ENCODE measurements around the gene MRPL27. TPM values are rescaled to one million over a fixed set of nuclear protein-coding genes. Genes with fewer than 3 reads are reported as not detected.

The MRPL27 gene
- total RNA-seq, 1 donor from 2014 or later: 83.3 TPM

- no peaks in the 10 kb centered on the region for H3K9me3 Mint-ChIP-seq
- peak within 1 kb of the TSS; percentile 90 for H3K27ac Mint-ChIP-seq
- peak; percentile 99 for DNase-seq
- H3K27me3 Mint-ChIP-seq: no peaks in the 10 kb centered on the region
- intact Hi-C loops (cut with micrococcal nuclease): loop anchor here (1.0 to 5.0 kb wide), 4 partner anchors 24 to 51 kb away; partner anchors contain the start of genes ACSF2, EME1, MRPL27 and XYLT2
- peak within 1 kb of the TSS; percentile 92 for H3K4me3 Mint-ChIP-seq
- peaks cover 28% of the 10 kb centered on the region for H3K4me1 Mint-ChIP-seq
- H3K36me3 Mint-ChIP-seq (ENCODE audit: low read depth): peaks cover 33% of the 10 kb centered on the region
These were observed 24.3 kb upstream of the MRPL27 start, which contains the start of gene LRRC59 for GRCh38 chr17:50397111-50397918. LRRC59 (minus strand) TSS chr17:50397523; CDS start chr17:50397317, 206 bp downstream.

- Mint-ChIP-seq H3K36me3 (ENCODE audit: low read depth) (peaks cover 36% of the 10 kb centered on the region), H3K4me1 (peaks cover 31% of the 10 kb centered on the region), H3K9me3 (no peaks in the 10 kb centered on the region), H3K27me3 (no peaks in the 10 kb centered on the region), H3K27ac (peak overlapping the region; percentile 90), H3K4me3 (peak overlapping the region; percentile 92)
- DNase-seq: peak; percentile 71
- intact Hi-C loops (cut with micrococcal nuclease): loop anchor here (1.0 to 5.0 kb wide), 4 partner anchors 23 to 50 kb away; partner anchors contain the start of genes ACSF2, EME1, MRPL27 and XYLT2
These were observed 23.5 kb upstream of the MRPL27 start for GRCh38 chr17:50396261-50397110.

- DNase-seq: no peak
- intact Hi-C loops (cut with micrococcal nuclease): loop anchor here (5.0 kb wide), 1 partner anchor 32 kb away; no protein-coding TSS in a partner anchor
- H3K9me3 Mint-ChIP-seq: no peaks in the 10 kb centered on the region
- H3K4me1 Mint-ChIP-seq: peaks cover 31% of the 10 kb centered on the region
- H3K36me3 Mint-ChIP-seq (ENCODE audit: low read depth): peaks cover 49% of the 10 kb centered on the region
- H3K4me3 Mint-ChIP-seq: peak overlapping the region; percentile 92
- H3K27me3 Mint-ChIP-seq: no peaks in the 10 kb centered on the region
- no peak overlapping the region for H3K27ac Mint-ChIP-seq
These were observed 21.7 kb upstream of the MRPL27 start for GRCh38 chr17:50394711-50395110.

GRCh38 chr17:50393700-50394099, 20.7 kb upstream of the MRPL27 start:
- no peaks in the 10 kb centered on the region for H3K9me3 Mint-ChIP-seq
- peaks cover 55% of the 10 kb centered on the region for H3K36me3 Mint-ChIP-seq (ENCODE audit: low read depth)
- peak overlapping the region; percentile 8 for H3K4me3 Mint-ChIP-seq
- no peak for DNase-seq
- H3K27ac Mint-ChIP-seq: peak overlapping the region; percentile 2
- H3K27me3 Mint-ChIP-seq: no peaks in the 10 kb centered on the region
- peaks cover 32% of the 10 kb centered on the region for H3K4me1 Mint-ChIP-seq
- intact Hi-C loops (cut with micrococcal nuclease): no loop called here

- H3K4me3 Mint-ChIP-seq: no peak overlapping the region
- intact Hi-C loops (cut with micrococcal nuclease): no loop called here
- H3K36me3 Mint-ChIP-seq (ENCODE audit: low read depth): peaks cover 66% of the 10 kb centered on the region
These were observed 19.6 kb upstream of the MRPL27 start for GRCh38 chr17:50392621-50393020.

GRCh38 chr17:50389534-50389933, 16.6 kb upstream of the MRPL27 start:
- intact Hi-C loops (cut with micrococcal nuclease): no loop called here
- Mint-ChIP-seq H3K27ac (no peak overlapping the region), H3K36me3 (ENCODE audit: low read depth) (peaks cover 80% of the 10 kb centered on the region), H3K4me3 (no peak overlapping the region), H3K9me3 (no peaks in the 10 kb centered on the region), H3K27me3 (no peaks in the 10 kb centered on the region), H3K4me1 (peaks cover 14% of the 10 kb centered on the region)
- DNase-seq: no peak

More at GRCh38 chr17:50392621-50393020, 19.6 kb upstream of the MRPL27 start:
- Mint-ChIP-seq H3K27ac (no peak overlapping the region), H3K27me3 (no peaks in the 10 kb centered on the region), H3K4me1 (peaks cover 31% of the 10 kb centered on the region), H3K9me3 (no peaks in the 10 kb centered on the region)
- DNase-seq: no peak

- no peaks in the 10 kb centered on the region for H3K27me3 Mint-ChIP-seq
- intact Hi-C loops (cut with micrococcal nuclease): no loop called here
- DNase-seq: no peak
- peaks cover 81% of the 10 kb centered on the region for H3K36me3 Mint-ChIP-seq (ENCODE audit: low read depth)
- no peaks in the 10 kb centered on the region for H3K9me3 Mint-ChIP-seq
- H3K4me3 Mint-ChIP-seq: no peak overlapping the region
- H3K27ac Mint-ChIP-seq: no peak overlapping the region
- peaks cover 10% of the 10 kb centered on the region for H3K4me1 Mint-ChIP-seq
These were observed 15.7 kb upstream of the MRPL27 start for GRCh38 chr17:50388728-50389127.

GRCh38 chr17:50386510-50386909, 13.5 kb upstream of the MRPL27 start:
- intact Hi-C loops (cut with micrococcal nuclease): no loop called here
- Mint-ChIP-seq H3K27me3 (no peaks in the 10 kb centered on the region), H3K27ac (no peak overlapping the region), H3K9me3 (no peaks in the 10 kb centered on the region), H3K36me3 (ENCODE audit: low read depth) (peaks cover 75% of the 10 kb centered on the region), H3K4me3 (no peak overlapping the region), H3K4me1 (peaks cover 3% of the 10 kb centered on the region)
- no peak for DNase-seq

GRCh38 chr17:50382931-50383330, 9.9 kb upstream of the MRPL27 start:
- no peak for DNase-seq
- Mint-ChIP-seq H3K9me3 (no peaks in the 10 kb centered on the region), H3K27me3 (no peaks in the 10 kb centered on the region), H3K4me3 (no peak overlapping the region), H3K36me3 (ENCODE audit: low read depth) (peaks cover 64% of the 10 kb centered on the region), H3K4me1 (peaks cover 1% of the 10 kb centered on the region), H3K27ac (no peak overlapping the region)
- intact Hi-C loops (cut with micrococcal nuclease): no loop called here

GRCh38 chr17:50381920-50382319, 8.9 kb upstream of the MRPL27 start:
- Mint-ChIP-seq H3K4me3 (no peak overlapping the region), H3K4me1 (peaks cover 1% of the 10 kb centered on the region)
- intact Hi-C loops (cut with micrococcal nuclease): no loop called here

GRCh38 chr17:50381260-50381815, 8.4 kb upstream of the MRPL27 start:
- peaks cover 3% of the 10 kb centered on the region for H3K4me1 Mint-ChIP-seq
- DNase-seq: no peak
- intact Hi-C loops (cut with micrococcal nuclease): no loop called here
- H3K27me3 Mint-ChIP-seq: no peaks in the 10 kb centered on the region
- H3K9me3 Mint-ChIP-seq: no peaks in the 10 kb centered on the region
- H3K36me3 Mint-ChIP-seq (ENCODE audit: low read depth): peaks cover 48% of the 10 kb centered on the region
- H3K27ac Mint-ChIP-seq: no peak overlapping the region
- no peak overlapping the region for H3K4me3 Mint-ChIP-seq

More at GRCh38 chr17:50381920-50382319, 8.9 kb upstream of the MRPL27 start:
- H3K27ac Mint-ChIP-seq: no peak overlapping the region
- H3K36me3 Mint-ChIP-seq (ENCODE audit: low read depth): peaks cover 54% of the 10 kb centered on the region
- DNase-seq: no peak
- no peaks in the 10 kb centered on the region for H3K27me3 Mint-ChIP-seq
- H3K9me3 Mint-ChIP-seq: no peaks in the 10 kb centered on the region

- Mint-ChIP-seq H3K36me3 (ENCODE audit: low read depth) (peaks cover 42% of the 10 kb centered on the region), H3K4me1 (peaks cover 3% of the 10 kb centered on the region), H3K4me3 (no peak overlapping the region), H3K27ac (no peak overlapping the region), H3K9me3 (no peaks in the 10 kb centered on the region), H3K27me3 (no peaks in the 10 kb centered on the region)
- no peak for DNase-seq
- intact Hi-C loops (cut with micrococcal nuclease): no loop called here
These were observed 7.6 kb upstream of the MRPL27 start for GRCh38 chr17:50380369-50381259.

Data from activated CD4-positive, alpha-beta T cell treated with anti-CD3 and anti-CD28 coated beads, Interleukin-2, amount 10 ng/mL, durations not matched to agents 24 days and 14 days (primary cell).